Parathyroid adenoma (tissue), 2 donors: ENCODE results near the gene CLCN5.
A peak's percentile ranks its signal among the peaks of the same experiment; 100 is the strongest.

Experiments used
- H2AFZ ChIP-seq: fragments of 300-600 bp; sonication (generic); one replicate; pipeline ENCODE4 v1.7.0; 2017; ENCODE audit warnings: antibody characterized with exemption, mild to moderate bottlenecking
- H3K27ac ChIP-seq: fragments of 300-600 bp; sonication (generic); one replicate; pipeline ENCODE4 v1.7.0; 2017
- H3K27me3 ChIP-seq: fragments of 300-600 bp; sonication (generic); one replicate; pipeline ENCODE4 v1.7.0; 2017; ENCODE audit warnings: low read length; ENCODE audit not compliant: control insufficient read depth, insufficient read depth
- H3K36me3 ChIP-seq: fragments of 300-600 bp; sonication (generic); one replicate; pipeline ENCODE4 v1.7.0; 2017; ENCODE audit warnings: low read length; ENCODE audit not compliant: control insufficient read depth, insufficient read depth
- H3K4me1 ChIP-seq: fragments of 300-600 bp; sonication (generic); one replicate; pipeline ENCODE4 v1.7.0; 2017; ENCODE audit warnings: control low read depth
- H3K4me2 ChIP-seq: fragments of 300-600 bp; sonication (generic); one replicate; pipeline ENCODE4 v1.7.0; 2017; ENCODE audit warnings: low read length
- H3K4me3 ChIP-seq: fragments of 300-600 bp; sonication (generic); one replicate; pipeline ENCODE4 v1.7.0; 2017; ENCODE audit warnings: low read depth, low read length
- H3K79me2 ChIP-seq: fragments of 300-600 bp; sonication (generic); one replicate; pipeline ENCODE4 v1.7.0; 2017; ENCODE audit warnings: control low read depth
- H3K9ac ChIP-seq: fragments of 300-600 bp; sonication (generic); one replicate; pipeline ENCODE4 v1.7.0; 2017; ENCODE audit warnings: mild to moderate bottlenecking
- H3K9me3 ChIP-seq: fragments of 300-600 bp; sonication (generic); one replicate; pipeline ENCODE4 v1.7.0; 2017; ENCODE audit warnings: low read length; ENCODE audit not compliant: control insufficient read depth
- TF ChIP-seq, protein P1 (sequence below): fragments of 300-600 bp; sonication (generic); IDR thresholded peaks from one replicate; pipeline ENCODE4 v1.7.0; 2017; ENCODE audit warnings: antibody characterized with exemption, mild to moderate bottlenecking
- donor health status: primary hyperparathyroidism.

CLCN5 gene

GRCh38 chrX:50098241-50098640 lies 175.8 kb downstream of the CLCN5 start:
- Histone ChIP-seq H3K9me3 (no peaks in the 10 kb centered on the region), H3K4me2 (no peak overlapping the region), H2AFZ (no peak overlapping the region)

GRCh38 chrX:50098749-50099148 lies 176.4 kb downstream of the CLCN5 start:
- no peak overlapping the region for H3K9ac ChIP-seq
- no peaks in the 10 kb centered on the region for H3K36me3 ChIP-seq
- no peaks in the 10 kb centered on the region for H3K9me3 ChIP-seq
- H3K27me3 ChIP-seq: no peaks in the 10 kb centered on the region
- TF ChIP-seq, protein P1, sequence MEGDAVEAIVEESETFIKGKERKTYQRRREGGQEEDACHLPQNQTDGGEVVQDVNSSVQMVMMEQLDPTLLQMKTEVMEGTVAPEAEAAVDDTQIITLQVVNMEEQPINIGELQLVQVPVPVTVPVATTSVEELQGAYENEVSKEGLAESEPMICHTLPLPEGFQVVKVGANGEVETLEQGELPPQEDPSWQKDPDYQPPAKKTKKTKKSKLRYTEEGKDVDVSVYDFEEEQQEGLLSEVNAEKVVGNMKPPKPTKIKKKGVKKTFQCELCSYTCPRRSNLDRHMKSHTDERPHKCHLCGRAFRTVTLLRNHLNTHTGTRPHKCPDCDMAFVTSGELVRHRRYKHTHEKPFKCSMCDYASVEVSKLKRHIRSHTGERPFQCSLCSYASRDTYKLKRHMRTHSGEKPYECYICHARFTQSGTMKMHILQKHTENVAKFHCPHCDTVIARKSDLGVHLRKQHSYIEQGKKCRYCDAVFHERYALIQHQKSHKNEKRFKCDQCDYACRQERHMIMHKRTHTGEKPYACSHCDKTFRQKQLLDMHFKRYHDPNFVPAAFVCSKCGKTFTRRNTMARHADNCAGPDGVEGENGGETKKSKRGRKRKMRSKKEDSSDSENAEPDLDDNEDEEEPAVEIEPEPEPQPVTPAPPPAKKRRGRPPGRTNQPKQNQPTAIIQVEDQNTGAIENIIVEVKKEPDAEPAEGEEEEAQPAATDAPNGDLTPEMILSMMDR: no peak
- no peak overlapping the region for H3K4me2 ChIP-seq
- H3K4me1 ChIP-seq: no peaks in the 10 kb centered on the region
- H2AFZ ChIP-seq: no peak overlapping the region
- no peaks in the 10 kb centered on the region for H3K79me2 ChIP-seq
- H3K4me3 ChIP-seq: no peak overlapping the region
- no peak overlapping the region for H3K27ac ChIP-seq

More at GRCh38 chrX:50098241-50098640, 175.8 kb downstream of the CLCN5 start:
- Histone ChIP-seq H3K79me2 (no peaks in the 10 kb centered on the region), H3K4me3 (no peak overlapping the region), H3K36me3 (no peaks in the 10 kb centered on the region), H3K9ac (no peak overlapping the region), H3K27ac (no peak overlapping the region), H3K27me3 (no peaks in the 10 kb centered on the region), H3K4me1 (no peaks in the 10 kb centered on the region)
- TF ChIP-seq, protein P1: no peak

- TF ChIP-seq, protein P1: no peak
- no peak overlapping the region for H3K27ac ChIP-seq
- H3K9ac ChIP-seq: no peak overlapping the region
- no peaks in the 10 kb centered on the region for H3K36me3 ChIP-seq
- H2AFZ ChIP-seq: no peak overlapping the region
- no peaks in the 10 kb centered on the region for H3K79me2 ChIP-seq
- H3K27me3 ChIP-seq: no peaks in the 10 kb centered on the region
- H3K4me2 ChIP-seq: no peak overlapping the region
- no peaks in the 10 kb centered on the region for H3K9me3 ChIP-seq
- H3K4me3 ChIP-seq: no peak overlapping the region
- H3K4me1 ChIP-seq: no peaks in the 10 kb centered on the region
Observed at GRCh38 chrX:50099331-50099730, 176.9 kb downstream of the CLCN5 start.

DNA sequence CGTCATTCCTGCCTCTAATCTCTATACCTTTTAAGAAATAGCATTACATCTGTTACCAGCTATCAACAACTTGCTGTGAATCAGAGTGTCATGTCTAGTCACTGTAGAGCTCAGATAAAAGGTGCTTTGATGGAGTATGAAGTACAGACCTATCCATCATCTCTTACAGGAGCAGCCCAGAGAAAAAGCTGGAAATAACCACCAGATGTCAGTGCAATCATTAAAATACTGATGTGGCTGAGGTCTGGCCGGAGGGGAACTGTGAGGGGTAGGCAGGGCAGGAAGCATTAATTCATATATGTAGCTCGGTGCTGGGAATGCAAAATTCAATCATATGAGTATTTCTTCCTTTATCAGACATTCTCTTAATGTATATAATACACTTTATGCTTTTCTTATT lies 177.8 kb downstream of the CLCN5 start:
- Histone ChIP-seq H3K27me3 (no peaks in the 10 kb centered on the region), H3K9ac (no peak overlapping the region), H3K36me3 (no peaks in the 10 kb centered on the region), H3K4me1 (no peaks in the 10 kb centered on the region), H3K79me2 (no peaks in the 10 kb centered on the region), H3K4me2 (no peak overlapping the region), H3K9me3 (no peaks in the 10 kb centered on the region), H2AFZ (no peak overlapping the region), H3K4me3 (no peak overlapping the region), H3K27ac (no peak overlapping the region)
- TF ChIP-seq, protein P1: peak; percentile 43

GRCh38 chrX:50103176-50103575 lies 180.8 kb downstream of the CLCN5 start:
- Histone ChIP-seq H3K4me3 (no peak overlapping the region), H3K36me3 (no peaks in the 10 kb centered on the region), H3K4me1 (no peaks in the 10 kb centered on the region), H3K27ac (no peak overlapping the region), H3K9ac (no peak overlapping the region), H2AFZ (no peak overlapping the region), H3K79me2 (no peaks in the 10 kb centered on the region), H3K4me2 (no peak overlapping the region), H3K27me3 (no peaks in the 10 kb centered on the region), H3K9me3 (no peaks in the 10 kb centered on the region)
- TF ChIP-seq, protein P1: no peak
